Fibroblast of lung (primary cell): ENCODE data around the gene ACD.

Experiments used
- EZH2 ChIP-seq: IDR thresholded peaks from 2 replicates; pipeline ENCODE4 v1.5.1; 2012; ENCODE audit warnings: low read length, control low read depth, mild to moderate bottlenecking; ENCODE audit errors: missing control alignments
- TF ChIP-seq, protein P1 (sequence below), 2 donors: IDR thresholded peaks in 1 of 2; conservative IDR thresholded peaks in 1 of 2; 1 replicate in 1 of 2; 2 replicates in 1 of 2; pipeline ENCODE4 v1.5.1; 2011 to 2012; ENCODE audit warnings: low read length in 2 of 2, control low read depth in 1 of 2, inconsistent platforms in 1 of 2, low read depth in 1 of 2, mild to moderate bottlenecking in 1 of 2

DNA sequence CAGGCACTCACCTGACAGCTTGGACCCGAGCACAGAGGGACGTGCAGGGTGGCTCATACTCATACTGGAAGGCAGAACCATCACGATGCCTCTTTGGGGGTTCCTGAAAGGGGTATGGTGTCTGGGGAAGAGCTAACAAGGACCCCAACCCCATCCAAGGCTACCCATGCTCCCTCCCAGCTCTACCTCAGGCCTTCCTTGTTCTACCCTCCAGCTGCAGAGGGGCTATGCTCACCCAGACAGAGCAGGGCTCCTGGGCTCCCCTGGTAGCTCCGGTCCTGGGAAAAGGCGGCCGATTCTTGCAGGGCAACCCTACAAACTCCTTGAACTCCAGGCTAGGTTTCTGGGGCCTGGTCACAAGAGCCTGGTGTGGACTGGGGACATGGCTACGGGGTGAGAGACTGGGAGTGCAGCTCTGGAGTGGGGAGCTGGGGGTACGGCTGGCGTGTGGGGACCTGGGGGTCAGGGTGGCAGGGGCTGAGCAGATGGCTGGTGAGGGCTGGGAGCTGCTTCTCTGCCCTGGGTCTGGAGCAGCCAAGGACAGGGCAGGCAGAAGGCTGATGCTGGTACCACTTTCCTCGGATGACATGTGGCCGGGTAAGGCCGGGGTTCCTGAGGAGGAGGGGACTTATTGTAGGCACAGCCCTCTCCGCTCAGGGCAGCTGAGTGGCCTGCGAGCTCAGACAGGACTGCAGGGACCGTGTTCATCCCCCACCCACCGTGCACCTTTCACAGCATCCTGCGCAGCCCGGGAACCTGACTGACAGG, 2.1 kb downstream of the ACD start:
- TF ChIP-seq, protein P1, sequence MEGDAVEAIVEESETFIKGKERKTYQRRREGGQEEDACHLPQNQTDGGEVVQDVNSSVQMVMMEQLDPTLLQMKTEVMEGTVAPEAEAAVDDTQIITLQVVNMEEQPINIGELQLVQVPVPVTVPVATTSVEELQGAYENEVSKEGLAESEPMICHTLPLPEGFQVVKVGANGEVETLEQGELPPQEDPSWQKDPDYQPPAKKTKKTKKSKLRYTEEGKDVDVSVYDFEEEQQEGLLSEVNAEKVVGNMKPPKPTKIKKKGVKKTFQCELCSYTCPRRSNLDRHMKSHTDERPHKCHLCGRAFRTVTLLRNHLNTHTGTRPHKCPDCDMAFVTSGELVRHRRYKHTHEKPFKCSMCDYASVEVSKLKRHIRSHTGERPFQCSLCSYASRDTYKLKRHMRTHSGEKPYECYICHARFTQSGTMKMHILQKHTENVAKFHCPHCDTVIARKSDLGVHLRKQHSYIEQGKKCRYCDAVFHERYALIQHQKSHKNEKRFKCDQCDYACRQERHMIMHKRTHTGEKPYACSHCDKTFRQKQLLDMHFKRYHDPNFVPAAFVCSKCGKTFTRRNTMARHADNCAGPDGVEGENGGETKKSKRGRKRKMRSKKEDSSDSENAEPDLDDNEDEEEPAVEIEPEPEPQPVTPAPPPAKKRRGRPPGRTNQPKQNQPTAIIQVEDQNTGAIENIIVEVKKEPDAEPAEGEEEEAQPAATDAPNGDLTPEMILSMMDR (conservative IDR thresholded peaks at IDR 0.05 in 1 of 2, IDR thresholded peaks at IDR 0.05 in 1 of 2; ENCODE audit: low read depth in 1 of 2, low read length in 2 of 2), result no peak
- TF ChIP-seq EZH2, result no peak
